ENCODE measurements around the gene NF1.

DNA sequence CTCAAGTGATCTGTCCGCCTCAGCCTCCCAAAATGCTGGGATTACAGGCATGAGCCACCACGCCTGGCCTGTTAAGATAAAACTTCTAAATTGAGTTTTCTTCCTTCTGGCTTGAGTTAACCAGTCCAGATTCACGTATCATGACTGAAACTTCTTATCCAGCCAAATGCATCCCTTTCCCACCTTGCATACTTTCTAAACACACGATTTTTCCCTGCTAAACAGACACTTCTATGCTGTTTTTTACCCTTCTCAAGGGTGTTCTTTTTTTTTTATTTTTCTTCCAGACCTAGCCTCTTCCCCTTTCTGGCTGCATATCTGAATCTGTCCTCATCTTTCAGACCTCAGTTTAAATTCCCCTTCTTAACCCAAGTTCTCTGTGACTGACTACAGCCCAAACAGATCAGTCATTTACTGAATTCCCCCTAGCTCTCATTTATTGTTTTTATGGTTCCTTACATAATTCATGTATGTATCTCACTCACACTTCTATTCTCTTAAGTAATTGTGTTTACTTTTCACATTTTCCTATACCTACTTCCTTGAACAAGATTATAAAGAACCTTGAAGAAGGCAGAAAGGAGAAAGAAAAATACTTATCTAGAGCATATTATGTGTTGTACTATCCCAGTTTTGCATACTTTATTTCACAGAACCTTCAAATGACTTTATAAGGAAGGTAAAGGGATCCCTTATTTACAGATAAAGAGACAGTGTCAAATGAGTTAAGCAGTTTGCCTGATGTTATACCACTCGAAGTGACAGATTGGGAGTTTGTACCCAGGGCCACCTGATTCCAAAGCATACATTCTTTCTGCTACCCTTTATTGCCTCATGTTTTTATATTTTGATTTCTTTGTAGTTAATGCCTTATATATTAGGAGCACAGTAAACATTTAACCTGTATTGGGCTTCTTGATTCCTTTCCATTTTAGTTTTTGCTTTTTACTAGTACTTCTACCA is 213.9 kb downstream of the NF1 start:
- TF ChIP-seq, protein P1, sequence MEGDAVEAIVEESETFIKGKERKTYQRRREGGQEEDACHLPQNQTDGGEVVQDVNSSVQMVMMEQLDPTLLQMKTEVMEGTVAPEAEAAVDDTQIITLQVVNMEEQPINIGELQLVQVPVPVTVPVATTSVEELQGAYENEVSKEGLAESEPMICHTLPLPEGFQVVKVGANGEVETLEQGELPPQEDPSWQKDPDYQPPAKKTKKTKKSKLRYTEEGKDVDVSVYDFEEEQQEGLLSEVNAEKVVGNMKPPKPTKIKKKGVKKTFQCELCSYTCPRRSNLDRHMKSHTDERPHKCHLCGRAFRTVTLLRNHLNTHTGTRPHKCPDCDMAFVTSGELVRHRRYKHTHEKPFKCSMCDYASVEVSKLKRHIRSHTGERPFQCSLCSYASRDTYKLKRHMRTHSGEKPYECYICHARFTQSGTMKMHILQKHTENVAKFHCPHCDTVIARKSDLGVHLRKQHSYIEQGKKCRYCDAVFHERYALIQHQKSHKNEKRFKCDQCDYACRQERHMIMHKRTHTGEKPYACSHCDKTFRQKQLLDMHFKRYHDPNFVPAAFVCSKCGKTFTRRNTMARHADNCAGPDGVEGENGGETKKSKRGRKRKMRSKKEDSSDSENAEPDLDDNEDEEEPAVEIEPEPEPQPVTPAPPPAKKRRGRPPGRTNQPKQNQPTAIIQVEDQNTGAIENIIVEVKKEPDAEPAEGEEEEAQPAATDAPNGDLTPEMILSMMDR (IDR thresholded peaks at IDR 0.05): no peak
- TF ChIP-seq EZH2 (IDR thresholded peaks at IDR 0.05; ENCODE audit: borderline replicate concordance, insufficient read depth, low read depth, low read length, poor library complexity, severe bottlenecking): no peak
